ENCODE measurements around the gene LILRA6. TPM values are rescaled to one million over a fixed set of nuclear protein-coding genes. Genes with fewer than 3 reads are reported as not detected.
A peak's percentile ranks its signal among the peaks of the same experiment; 100 is the strongest.

The LILRA6 gene
- total and polyA plus RNA-seq, 2 of the 13 experiments (the other 11 are each of a cell fraction or from before 2014, with no cell fraction given): not detected

DNA sequence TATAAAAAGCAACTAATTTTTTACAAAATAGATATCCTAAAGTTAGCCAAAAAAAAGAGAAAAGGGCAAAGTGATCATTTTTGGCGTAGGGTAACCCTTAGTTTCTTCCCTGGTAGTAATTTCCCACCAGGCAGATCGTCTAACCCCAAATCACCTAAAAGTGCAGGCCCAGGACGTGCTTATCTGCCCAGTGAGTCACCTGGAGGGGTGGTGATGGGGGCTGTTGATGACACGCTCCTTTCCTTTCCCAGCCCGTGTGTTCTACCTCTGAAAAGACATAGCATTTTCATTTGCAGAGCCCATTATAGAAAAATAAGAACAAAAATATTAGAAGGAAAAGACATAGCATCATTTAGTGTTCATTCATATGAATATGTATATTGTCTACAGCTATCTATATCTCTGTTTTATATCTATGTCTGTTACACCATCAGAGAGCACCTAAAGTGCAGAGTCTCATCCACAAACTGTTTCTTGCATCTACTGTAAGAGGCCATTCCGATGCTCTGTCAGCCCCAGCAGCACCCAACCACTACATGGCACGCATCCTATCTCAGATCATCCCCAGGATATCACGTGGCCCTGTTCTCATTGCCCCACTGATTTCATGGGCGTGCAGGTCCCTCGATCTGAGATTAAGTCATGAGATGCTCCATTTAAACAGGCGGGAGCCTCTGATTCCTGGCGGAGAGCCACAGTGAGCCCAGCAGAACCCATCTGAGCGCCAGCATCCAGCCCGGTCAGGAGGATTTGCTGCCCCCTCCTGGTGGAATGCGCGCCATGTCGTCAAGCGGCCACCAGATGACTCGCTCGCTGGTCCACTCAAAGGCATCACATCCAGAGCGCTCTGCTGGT lies 11.3 kb downstream of the LILRA6 start (continued):
- TF ChIP-seq, protein P1, sequence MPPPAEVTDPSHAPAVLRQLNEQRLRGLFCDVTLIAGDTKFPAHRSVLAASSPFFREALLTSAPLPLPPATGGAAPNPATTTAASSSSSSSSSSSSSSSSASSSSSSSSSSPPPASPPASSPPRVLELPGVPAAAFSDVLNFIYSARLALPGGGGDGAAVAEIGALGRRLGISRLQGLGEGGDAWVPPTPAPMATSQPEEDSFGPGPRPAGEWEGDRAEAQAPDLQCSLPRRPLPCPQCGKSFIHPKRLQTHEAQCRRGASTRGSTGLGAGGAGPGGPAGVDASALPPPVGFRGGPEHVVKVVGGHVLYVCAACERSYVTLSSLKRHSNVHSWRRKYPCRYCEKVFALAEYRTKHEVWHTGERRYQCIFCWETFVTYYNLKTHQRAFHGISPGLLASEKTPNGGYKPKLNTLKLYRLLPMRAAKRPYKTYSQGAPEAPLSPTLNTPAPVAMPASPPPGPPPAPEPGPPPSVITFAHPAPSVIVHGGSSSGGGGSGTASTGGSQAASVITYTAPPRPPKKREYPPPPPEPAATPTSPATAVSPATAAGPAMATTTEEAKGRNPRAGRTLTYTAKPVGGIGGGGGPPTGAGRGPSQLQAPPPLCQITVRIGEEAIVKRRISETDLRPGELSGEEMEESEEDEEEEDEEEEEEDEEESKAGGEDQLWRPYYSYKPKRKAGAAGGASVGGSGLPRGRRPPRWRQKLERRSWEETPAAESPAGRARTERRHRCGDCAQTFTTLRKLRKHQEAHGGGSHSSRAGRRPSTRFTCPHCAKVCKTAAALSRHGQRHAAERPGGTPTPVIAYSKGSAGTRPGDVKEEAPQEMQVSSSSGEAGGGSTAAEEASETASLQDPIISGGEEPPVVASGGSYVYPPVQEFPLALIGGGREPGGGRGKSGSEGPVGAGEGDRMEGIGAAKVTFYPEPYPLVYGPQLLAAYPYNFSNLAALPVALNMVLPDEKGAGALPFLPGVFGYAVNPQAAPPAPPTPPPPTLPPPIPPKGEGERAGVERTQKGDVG (CRISPR knock-in tag; IDR thresholded peaks at IDR 0.05; ENCODE audit: borderline replicate concordance): no peak
- TF ChIP-seq NR2F2 (IDR thresholded peaks at IDR 0.05; ENCODE audit: borderline replicate concordance, low read depth) (no peak), PREB (CRISPR knock-in tag; IDR thresholded peaks at IDR 0.05) (no peak), BRCA1 (CRISPR knock-in tag; IDR thresholded peaks at IDR 0.05) (no peak), ZSCAN20 (CRISPR knock-in tag; IDR thresholded peaks at IDR 0.05; ENCODE audit: borderline replicate concordance) (no peak), PHB2 (IDR thresholded peaks at IDR 0.05; ENCODE audit: partially characterized antibody) (no peak), SIX1 (CRISPR knock-in tag; IDR thresholded peaks at IDR 0.05; ENCODE audit: borderline replicate concordance) (no peak), SP4 (CRISPR knock-in tag; IDR thresholded peaks at IDR 0.05) (no peak), CAMTA2 (CRISPR knock-in tag; IDR thresholded peaks at IDR 0.05; ENCODE audit: borderline replicate concordance) (no peak), THRA (CRISPR knock-in tag; IDR thresholded peaks at IDR 0.05; ENCODE audit: borderline replicate concordance) (peak; percentile 67; the same call in 1 of the 2 replicates)
- TF ChIP-seq, protein P2, sequence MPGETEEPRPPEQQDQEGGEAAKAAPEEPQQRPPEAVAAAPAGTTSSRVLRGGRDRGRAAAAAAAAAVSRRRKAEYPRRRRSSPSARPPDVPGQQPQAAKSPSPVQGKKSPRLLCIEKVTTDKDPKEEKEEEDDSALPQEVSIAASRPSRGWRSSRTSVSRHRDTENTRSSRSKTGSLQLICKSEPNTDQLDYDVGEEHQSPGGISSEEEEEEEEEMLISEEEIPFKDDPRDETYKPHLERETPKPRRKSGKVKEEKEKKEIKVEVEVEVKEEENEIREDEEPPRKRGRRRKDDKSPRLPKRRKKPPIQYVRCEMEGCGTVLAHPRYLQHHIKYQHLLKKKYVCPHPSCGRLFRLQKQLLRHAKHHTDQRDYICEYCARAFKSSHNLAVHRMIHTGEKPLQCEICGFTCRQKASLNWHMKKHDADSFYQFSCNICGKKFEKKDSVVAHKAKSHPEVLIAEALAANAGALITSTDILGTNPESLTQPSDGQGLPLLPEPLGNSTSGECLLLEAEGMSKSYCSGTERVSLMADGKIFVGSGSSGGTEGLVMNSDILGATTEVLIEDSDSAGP (CRISPR knock-in tag; IDR thresholded peaks at IDR 0.05; ENCODE audit: borderline replicate concordance): peak; percentile 74; the same call in 1 of the 2 replicates

All from HepG2 (cell line).